Progenitor cell of endocrine pancreas (in vitro differentiated cells): Measurements from ENCODE around the gene CCNG2. TPM values are rescaled to one million over a fixed set of nuclear protein-coding genes. Genes with fewer than 3 reads are reported as not detected.

Experiments used
- DNase-seq: peaks from one replicate; pipeline ENCODE4 v3.0.0; 2021; ENCODE audit warnings: low spot score; ENCODE audit not compliant: unreplicated experiment
- H3K27ac Mint-ChIP-seq: 2 replicates; pipeline ENCODE4 v1.8.0; 2021; ENCODE audit warnings: mild to moderate bottlenecking, moderate library complexity, mixed read lengths
- H3K27me3 Mint-ChIP-seq: 2 replicates; pipeline ENCODE4 v1.8.0; 2021; ENCODE audit warnings: mixed read lengths
- H3K36me3 Mint-ChIP-seq: 2 replicates; pipeline ENCODE4 v1.8.0; 2022; ENCODE audit warnings: mixed read lengths; ENCODE audit not compliant: insufficient read depth
- H3K4me1 Mint-ChIP-seq: 2 replicates; pipeline ENCODE4 v1.8.0; 2021; ENCODE audit warnings: low read depth, mixed read lengths
- H3K4me3 Mint-ChIP-seq: 2 replicates; pipeline ENCODE4 v1.8.0; 2021; ENCODE audit warnings: low read depth, mild to moderate bottlenecking, moderate library complexity, mixed read lengths
- H3K9me3 Mint-ChIP-seq: 2 replicates; pipeline ENCODE4 v1.8.0; 2021; ENCODE audit warnings: low read depth, mixed read lengths
- total RNA-seq: library from RNA; stranded (reverse); gene quantifications from 2 replicates; pipeline ENCODE4 v1.2.1, GENCODE V29; 2021
- TF ChIP-seq, protein P1 (sequence below): fragments of 200-600 bp; sonication (generic); IDR thresholded peaks from one replicate; pipeline ENCODE4 v1.5.0; 2021; ENCODE audit warnings: antibody characterized with exemption, mild to moderate bottlenecking; ENCODE audit not compliant: unreplicated experiment

CCNG2 gene
- total RNA-seq, 1 donor from 2014 or later = 89.5 TPM

DNA sequence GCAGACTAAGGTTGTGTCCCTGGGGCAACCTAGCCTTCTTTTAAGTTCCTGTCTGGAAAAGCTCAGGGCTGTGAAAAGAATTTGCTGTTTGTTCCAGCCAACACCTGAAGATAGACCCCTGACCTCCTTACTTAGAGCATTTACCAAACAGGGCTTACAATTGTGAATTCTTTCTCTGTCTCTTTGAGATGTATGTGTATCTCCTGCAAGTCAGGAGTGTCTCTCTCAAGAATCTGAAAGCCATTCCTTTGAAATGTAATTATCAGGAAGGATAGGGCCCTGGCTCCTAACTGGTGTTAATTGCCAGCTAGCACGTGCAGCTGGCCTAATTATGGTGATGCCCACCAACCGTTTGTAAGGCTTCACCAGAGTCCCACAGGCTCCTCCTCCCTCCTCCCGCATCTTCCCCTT lies 18.2 kb downstream of the CCNG2 start:
- no peak for DNase-seq
- Mint-ChIP-seq H3K4me1 (peaks cover 14% of the 10 kb centered on the region), H3K27me3 (peaks cover 9% of the 10 kb centered on the region), H3K27ac (no peak overlapping the region), H3K36me3 (peaks cover 12% of the 10 kb centered on the region), H3K4me3 (no peak overlapping the region), H3K9me3 (peaks cover 3% of the 10 kb centered on the region)
- TF ChIP-seq, protein P1, sequence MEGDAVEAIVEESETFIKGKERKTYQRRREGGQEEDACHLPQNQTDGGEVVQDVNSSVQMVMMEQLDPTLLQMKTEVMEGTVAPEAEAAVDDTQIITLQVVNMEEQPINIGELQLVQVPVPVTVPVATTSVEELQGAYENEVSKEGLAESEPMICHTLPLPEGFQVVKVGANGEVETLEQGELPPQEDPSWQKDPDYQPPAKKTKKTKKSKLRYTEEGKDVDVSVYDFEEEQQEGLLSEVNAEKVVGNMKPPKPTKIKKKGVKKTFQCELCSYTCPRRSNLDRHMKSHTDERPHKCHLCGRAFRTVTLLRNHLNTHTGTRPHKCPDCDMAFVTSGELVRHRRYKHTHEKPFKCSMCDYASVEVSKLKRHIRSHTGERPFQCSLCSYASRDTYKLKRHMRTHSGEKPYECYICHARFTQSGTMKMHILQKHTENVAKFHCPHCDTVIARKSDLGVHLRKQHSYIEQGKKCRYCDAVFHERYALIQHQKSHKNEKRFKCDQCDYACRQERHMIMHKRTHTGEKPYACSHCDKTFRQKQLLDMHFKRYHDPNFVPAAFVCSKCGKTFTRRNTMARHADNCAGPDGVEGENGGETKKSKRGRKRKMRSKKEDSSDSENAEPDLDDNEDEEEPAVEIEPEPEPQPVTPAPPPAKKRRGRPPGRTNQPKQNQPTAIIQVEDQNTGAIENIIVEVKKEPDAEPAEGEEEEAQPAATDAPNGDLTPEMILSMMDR = no peak

DNA sequence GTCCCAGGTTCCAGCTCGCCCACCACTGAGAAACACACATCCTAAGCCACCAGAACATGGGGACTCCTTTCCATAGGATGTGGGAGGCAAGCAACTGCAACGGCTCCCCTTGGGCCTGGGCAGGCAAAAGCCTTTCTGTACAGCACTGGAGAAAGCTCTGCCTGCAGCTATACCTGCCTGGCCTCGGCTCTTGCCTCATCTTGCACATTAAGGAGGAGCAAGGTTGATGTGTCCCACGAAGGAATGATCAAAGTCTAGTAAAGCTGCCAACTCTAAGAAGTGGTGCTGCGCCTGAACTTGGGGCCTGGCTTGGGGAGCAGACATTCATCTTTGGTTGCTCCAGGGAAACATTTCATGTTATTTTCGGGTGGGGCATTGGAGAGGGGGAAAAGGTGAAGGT lies 19.6 kb downstream of the CCNG2 start:
- Mint-ChIP-seq H3K27me3 (peaks cover 9% of the 10 kb centered on the region), H3K27ac (no peak overlapping the region), H3K4me3 (no peak overlapping the region), H3K36me3 (peaks cover under 1% of the 10 kb centered on the region), H3K9me3 (no peaks in the 10 kb centered on the region), H3K4me1 (peaks cover 4% of the 10 kb centered on the region)
- TF ChIP-seq, protein P1 = no peak
- no peak for DNase-seq

DNA sequence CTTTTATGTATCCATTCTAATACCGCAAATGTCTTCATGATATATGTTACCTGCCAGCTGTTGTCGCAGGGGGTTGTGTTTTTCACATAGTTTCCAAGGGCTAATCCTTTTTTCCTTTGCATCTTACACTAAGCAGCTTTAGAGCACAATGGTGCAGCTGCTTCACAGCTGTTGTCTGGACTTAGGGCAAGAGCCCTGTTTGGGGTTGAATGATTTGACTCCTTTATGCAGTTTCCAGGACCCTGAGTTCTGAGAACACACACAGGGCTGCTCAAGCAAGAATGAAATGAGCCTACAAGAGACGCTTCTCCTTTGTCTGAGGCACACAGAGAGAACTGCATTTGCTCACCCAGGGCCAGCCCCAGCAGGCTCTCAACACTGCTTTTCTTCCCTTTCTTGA lies 20.2 kb downstream of the CCNG2 start:
- Mint-ChIP-seq H3K27ac (no peak overlapping the region), H3K4me3 (no peak overlapping the region), H3K4me1 (peaks cover 2% of the 10 kb centered on the region), H3K27me3 (peaks cover 9% of the 10 kb centered on the region), H3K9me3 (no peaks in the 10 kb centered on the region), H3K36me3 (no peaks in the 10 kb centered on the region)
- TF ChIP-seq, protein P1 = no peak
- DNase-seq = no peak

DNA sequence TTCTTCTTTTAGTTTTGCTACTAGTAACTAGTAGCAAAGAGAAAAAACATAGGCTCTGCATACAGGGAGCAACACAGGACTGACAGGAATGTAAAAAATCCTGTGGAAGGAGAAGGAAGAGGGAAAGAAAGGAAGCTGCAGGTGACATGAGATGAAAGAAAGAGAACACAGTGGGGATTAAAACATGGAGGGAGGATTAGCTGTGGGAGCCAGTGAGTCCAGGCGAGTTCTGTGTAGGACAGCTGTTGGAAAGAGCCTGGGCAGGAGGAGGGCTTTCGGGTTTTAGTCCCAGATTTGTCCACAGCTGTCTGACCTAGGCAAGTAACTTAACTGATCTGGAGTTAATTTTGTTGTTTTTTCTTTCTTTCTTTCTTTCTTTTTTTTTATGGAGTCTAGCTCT lies 21.6 kb downstream of the CCNG2 start:
- TF ChIP-seq, protein P1 = no peak
- no peak overlapping the region for H3K4me3 Mint-ChIP-seq
- peaks cover 9% of the 10 kb centered on the region for H3K27me3 Mint-ChIP-seq
- H3K27ac Mint-ChIP-seq = peak overlapping the region; percentile 67
- DNase-seq = no peak
- H3K9me3 Mint-ChIP-seq = no peaks in the 10 kb centered on the region
- H3K4me1 Mint-ChIP-seq = peaks cover 2% of the 10 kb centered on the region
- no peaks in the 10 kb centered on the region for H3K36me3 Mint-ChIP-seq

DNA sequence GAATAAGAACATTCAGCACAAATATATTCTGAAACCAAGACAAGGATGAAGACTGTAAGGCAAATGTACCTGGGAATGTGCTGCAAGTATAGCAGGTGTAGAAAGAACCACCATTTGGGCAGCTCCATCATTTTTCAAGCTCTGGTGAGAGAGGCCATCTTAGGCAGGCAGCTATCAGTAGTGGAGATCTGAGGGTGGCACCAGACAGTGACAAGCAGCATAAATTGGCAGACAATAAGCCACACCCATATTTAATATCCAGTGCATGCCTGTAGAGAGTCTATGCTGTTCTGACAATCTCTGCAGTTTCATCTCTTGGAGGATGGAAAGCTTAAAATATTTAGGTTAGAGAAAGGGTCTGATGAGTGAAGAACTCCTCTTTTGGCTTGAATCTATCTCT lies 22.5 kb downstream of the CCNG2 start:
- no peak overlapping the region for H3K27ac Mint-ChIP-seq
- TF ChIP-seq, protein P1 = no peak
- no peaks in the 10 kb centered on the region for H3K9me3 Mint-ChIP-seq
- no peak overlapping the region for H3K4me3 Mint-ChIP-seq
- peaks cover 2% of the 10 kb centered on the region for H3K4me1 Mint-ChIP-seq
- no peak for DNase-seq
- H3K27me3 Mint-ChIP-seq = peaks cover 12% of the 10 kb centered on the region
- no peaks in the 10 kb centered on the region for H3K36me3 Mint-ChIP-seq
